GM04504 (cell line): ENCODE measurements around the gene PROCA1.
"Not testable (repeated sequence)": the region's sequence is repeated elsewhere in the genome, so short reads cannot be mapped to it uniquely, and the experiment has no call there.

Experiments used
- DNase-seq: peaks from one replicate; pipeline ENCODE4 v3.0.0-alpha.2; 2012; ENCODE audit warnings: low read depth

The PROCA1 gene

DNA sequence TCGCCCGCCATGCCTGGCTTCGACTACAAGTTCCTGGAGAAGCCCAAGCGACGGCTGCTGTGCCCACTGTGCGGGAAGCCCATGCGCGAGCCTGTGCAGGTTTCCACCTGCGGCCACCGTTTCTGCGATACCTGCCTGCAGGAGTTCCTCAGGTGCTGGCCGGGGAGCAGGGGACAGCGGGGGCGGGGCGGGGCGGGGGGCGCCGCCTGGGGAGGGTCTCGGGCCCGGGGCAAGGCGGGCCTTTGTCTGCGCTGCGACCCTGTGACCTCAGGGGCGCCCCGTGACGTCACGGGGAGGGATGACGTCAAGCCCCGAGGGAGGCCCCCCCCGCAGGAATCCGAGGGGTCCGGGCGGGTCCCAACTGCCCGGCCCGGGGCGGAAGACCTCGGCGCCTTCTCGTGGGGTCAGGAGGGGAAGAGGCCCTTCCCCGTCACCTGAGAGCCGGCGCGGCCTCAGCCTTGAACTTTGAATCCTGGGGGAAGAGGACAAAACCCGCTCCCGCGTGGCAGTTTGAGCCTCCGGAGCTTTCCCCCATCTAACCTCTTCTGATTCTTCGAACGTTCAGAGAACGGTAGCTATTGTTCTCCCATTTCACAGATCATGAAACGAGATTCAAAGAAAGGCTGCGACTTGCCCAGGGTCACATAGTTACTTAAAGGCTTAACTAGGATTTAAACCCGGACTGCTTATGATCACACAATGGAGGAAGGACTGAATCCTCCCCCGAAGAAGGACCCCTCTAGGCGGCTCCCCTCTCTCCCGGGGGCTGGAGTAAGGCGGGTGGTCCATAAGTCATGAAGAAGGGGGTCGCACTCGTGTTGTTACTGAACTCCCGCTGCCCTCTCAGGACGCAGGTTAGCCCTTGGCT is 32.6 kb upstream of the PROCA1 start:
- peak; percentile 20 for DNase-seq

DNA sequence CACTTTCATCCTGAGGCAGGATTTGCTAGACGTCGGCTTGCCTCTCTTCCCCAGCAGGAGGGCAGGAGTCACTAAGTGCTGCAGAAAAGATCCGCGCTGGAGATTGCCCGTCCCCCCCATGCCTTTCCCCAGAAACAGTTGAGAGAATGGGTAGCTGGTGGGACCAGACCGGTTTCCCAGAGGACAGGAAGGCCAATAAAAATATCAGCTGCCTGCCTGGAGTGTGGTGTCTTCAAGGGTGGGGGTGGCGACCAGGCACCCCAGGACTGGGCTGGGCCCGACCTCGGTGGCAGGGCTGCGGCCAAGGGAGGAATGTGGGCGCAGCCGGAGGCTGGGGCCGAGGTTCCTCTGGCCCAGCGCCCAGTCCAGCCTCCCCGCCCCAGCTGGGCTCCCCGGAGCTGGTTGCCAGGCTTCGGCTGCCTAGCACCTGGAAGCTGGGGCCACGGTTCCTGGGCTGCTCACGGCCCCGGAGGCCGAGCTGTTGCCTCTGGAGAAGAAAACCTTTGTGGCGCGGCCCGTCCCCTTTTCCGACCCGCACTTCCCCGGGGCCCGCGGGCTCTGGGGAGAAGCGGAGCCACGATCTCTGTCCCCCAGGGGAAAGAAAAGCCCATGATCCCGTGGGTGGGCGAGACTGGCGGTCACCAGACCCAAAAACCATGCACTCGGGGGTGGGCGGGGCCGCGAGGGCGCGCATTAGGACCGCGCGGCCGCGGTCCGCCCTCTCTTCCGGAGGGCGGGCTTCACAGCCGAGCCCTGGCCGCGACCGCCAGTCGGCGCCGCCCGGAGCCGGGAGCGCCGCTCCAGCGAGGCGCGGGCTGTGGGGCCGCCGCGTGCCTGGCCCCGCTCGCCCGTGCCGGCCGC is 31.8 kb upstream of the PROCA1 start, which contains the start of gene TRAF4:
Gene TRAF4 (plus strand): TSS at position 769 of the 861 bp plus-strand sequence. CDS start 102 bp downstream, outside the sequence.
- DNase-seq, result peak; percentile 85

- no peak for DNase-seq
Observed at GRCh38 chr17:28741358-28742349, 30.0 kb upstream of the PROCA1 start.

- DNase-seq, result no peak
Observed at GRCh38 chr17:28740406-28741357, 29.0 kb upstream of the PROCA1 start.

- no peak for DNase-seq
Observed at GRCh38 chr17:28738680-28739384, 27.1 kb upstream of the PROCA1 start.

GRCh38 chr17:28737770-28738679 is 26.3 kb upstream of the PROCA1 start:
- no peak for DNase-seq

- DNase-seq, result no peak
Observed at GRCh38 chr17:28737316-28737715, 25.6 kb upstream of the PROCA1 start.

DNA sequence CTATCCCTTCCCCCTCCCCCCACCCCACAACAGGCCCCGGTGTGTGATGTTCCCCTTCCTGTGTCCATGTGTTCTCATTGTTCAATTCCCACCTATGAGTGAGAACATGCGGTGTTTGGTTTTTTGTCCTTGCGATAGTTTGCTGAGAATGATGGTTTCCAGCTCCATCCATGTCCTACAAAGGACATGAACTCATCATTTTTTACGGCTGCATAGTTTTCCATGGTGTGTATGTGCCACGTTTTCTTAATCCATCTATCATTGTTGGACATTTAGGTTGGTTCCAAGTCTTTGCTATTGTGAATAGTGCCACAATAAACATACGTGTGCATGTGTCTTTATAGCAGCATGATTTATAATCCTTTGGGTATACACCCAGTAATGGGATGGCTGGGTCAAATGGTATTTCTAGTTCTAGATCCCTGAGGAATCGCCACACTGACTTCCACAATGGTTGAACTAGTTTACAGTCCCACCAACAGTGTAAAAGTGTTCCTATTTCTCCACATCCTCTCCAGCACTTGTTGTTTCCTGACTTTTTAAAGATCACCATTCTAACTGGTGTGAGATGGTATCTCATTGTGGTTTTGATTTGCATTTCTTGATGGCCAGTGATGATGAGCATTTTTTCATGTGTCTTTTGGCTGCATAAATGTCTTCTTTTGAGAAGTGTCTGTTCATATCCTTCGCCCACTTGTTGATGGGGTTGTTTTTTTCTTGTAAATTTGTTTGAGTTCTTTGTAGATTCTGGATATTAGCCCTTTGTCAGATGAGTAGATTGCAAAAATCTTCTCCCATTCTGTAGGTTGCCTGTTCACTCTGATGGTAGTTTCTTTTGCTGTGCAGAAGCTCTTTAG is 24.5 kb upstream of the PROCA1 start:
- not testable (repeated sequence) for DNase-seq

GRCh38 chr17:28735242-28735722 is 23.6 kb upstream of the PROCA1 start:
- DNase-seq, result no peak

DNA sequence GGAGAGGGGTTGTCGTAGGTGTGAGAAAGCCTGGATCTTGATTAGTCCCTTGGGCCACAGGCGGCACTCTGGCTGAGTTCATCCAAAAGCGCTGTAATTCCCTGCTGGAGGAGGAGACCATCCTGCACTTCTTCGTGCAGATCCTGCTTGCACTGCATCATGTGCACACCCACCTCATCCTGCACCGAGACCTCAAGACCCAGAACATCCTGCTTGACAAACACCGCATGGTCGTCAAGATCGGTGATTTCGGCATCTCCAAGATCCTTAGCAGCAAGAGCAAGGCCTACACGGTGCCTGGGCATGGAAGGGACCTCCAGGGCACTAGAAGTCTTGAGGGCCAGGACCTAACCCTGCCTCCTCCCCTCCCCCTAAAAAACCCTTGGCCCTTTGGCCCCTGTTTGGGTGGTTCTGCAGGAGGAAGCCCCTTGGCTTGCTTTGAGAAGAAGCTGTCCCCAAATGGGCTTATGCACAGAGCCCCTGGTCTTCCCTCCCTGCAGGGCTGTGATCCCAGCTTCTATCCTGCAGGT is 23.1 kb upstream of the PROCA1 start:
- DNase-seq, result no peak

DNA sequence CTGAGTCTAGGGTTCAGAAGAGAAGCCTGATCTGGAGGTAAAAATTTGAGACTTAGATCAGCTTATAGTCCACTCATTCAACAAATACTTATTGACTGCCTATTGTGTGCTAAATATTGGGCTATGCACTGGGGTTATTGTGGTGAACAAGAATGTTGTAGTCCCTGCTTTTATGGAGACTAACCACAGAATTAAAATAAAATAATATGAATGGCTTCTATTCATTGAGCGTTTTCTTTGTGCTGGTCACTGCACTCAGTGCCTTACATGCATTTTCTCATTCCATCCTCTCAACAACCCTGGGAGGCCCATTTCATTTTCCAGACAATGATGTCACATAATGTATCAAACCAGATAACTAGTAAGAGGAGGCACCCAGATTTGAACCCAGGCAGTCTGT is 21.7 kb upstream of the PROCA1 start:
- DNase-seq, result no peak

DNA sequence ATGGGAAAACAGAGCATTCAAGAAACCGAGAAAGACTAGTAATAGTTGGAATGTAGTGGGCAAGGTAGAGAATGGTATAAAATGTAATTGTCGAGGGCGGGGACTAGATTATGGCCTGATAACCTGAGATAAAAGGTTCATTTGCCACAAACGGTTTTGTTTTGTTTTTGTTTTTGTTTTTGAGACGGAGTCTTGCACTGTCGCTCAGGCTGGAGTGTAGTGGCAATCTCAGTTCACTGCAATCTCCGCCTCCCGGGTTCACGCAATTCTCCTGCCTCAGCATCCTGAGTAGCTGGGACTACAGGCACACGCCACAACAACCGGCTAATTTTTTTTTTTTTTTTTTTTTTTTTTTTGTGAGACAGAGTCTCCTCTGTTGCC is 18.3 kb upstream of the PROCA1 start:
- DNase-seq, result no peak

DNA sequence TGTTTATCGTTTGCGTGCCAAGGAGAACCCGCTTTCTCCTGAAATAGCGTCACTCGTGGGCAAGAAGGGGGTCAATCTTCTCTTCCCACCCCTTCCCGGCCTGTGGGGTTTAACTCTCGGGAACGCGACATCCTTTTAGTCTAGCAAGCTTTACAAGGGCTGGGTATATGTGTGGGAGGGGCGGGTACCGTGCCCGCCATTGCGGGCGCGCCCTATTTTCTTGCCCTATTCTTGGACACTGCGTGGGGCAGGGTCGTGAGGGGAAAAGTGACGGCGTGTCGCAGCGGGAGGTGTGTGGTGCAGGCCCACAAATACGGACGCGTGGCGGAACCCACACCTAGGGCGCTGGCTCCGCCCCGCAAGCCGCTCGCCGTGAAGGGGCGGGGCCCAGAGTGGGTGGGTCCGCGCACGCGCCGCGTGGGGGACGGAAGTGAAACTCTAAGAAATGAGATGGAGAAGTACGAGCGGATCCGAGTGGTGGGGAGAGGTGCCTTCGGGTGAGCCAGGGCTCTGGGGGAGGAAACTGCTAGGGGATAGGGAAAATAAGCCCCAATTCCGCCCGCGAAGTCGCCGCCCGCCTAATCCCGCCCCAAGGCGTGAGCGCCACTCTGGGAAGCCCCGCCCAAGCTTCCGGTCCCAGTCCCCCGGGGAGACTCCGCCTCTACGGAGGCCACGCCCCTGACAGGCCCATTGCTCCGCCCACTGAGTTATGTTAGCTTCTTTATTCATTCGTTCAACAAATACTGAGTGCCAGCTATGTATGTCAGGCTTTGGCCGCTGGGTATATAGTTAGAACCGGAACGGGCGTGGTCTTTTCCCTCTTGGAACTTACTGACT is 16.9 kb upstream of the PROCA1 start, which contains the start of gene NEK8:
Gene NEK8 (plus strand): TSS at position 425 of the 837 bp plus-strand sequence. CDS start 26 bp downstream, at position 451.
- peak; percentile 82 for DNase-seq

DNA sequence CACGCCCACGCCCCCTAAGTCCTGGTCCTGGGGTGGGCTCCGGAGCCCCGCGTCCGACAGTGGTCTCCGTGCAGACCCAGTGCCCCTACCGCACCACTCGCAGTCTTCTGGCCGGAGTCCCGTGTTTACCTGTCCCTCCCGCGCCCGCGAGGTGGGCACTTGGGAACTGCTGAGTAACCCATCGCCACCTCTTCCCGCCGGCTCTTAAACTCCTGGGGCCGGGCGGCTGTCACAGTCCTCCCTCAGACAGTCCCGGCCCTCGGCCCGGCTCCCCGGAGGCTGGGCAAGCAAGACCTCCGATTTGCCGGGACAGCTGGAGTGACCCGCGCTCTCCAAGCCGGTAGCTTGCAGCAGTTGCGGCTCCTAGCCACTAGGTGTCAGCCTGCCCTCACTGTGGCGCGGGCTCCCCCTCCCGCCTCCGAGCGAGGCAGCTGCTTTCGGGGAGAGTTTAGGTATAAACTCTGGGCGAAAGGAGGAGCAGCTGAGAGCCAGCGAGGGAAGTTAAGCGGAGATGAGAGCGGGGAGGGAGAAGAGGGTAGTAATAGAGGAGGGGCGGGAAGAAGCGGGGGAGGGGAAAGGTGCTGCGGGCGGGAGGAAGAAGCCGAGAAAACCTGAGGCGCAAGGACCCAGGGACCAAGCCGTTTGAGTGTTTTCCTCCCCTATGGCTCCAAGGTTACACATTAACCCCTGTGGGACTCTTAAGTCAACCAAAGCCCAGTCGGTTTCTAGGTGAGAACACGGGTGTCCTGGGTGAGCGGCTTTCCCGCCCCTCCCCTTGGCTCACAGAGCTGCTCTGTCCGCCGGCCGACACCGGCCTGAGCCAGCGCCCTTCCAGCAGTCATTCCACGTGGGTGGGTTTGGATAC is 15.2 kb upstream of the PROCA1 start:
- DNase-seq, result peak; percentile 83

- no peak for DNase-seq
Observed at GRCh38 chr17:28726226-28726626, 14.5 kb upstream of the PROCA1 start, which contains the start of gene TLCD1. Gene TLCD1, minus strand, starts transcription at chr17:28726233. Its CDS starts 136 bp downstream, at chr17:28726097.
